Endothelial cell of umbilical vein (primary cell): ENCODE measurements around the gene FRS2.

Experiments used
- CTCF ChIP-seq, 2 donors: IDR thresholded peaks; 1 replicate in 1 of 2; 2 replicates in 1 of 2; pipeline ENCODE4 v1.5.1; 2011; ENCODE audit warnings: low read length in 2 of 2, mild to moderate bottlenecking in 2 of 2, moderate library complexity in 2 of 2, control low read depth in 1 of 2, inconsistent platforms in 1 of 2, low read depth in 1 of 2; ENCODE audit not compliant: insufficient read depth in 1 of 2; ENCODE audit errors: extremely low read depth in 1 of 2
- EZH2 ChIP-seq: IDR thresholded peaks from 2 replicates; pipeline ENCODE4 v1.6.1; 2012; ENCODE audit warnings: borderline replicate concordance, low read depth, mild to moderate bottlenecking, moderate library complexity, low read length, inconsistent platforms; ENCODE audit not compliant: severe bottlenecking
- MAX ChIP-seq: IDR thresholded peaks from 2 replicates; pipeline ENCODE4 v1.6.1; 2011; ENCODE audit not compliant: insufficient read depth, insufficient read length
- POLR2A ChIP-seq: IDR thresholded peaks from 2 replicates; pipeline ENCODE4 v1.6.1; 2012; ENCODE audit warnings: low read depth, mild to moderate bottlenecking, control low read depth, low read length
- POLR2AphosphoS5 ChIP-seq: IDR thresholded peaks from 2 replicates; pipeline ENCODE4 v1.6.1; 2012; ENCODE audit warnings: low read depth, mild to moderate bottlenecking, control low read depth, low read length, moderate library complexity; ENCODE audit not compliant: insufficient read depth

- TF ChIP-seq CTCF (IDR thresholded peaks at IDR 0.05; ENCODE audit: extremely low read depth in 1 of 2, insufficient read depth in 1 of 2, low read depth in 1 of 2, low read length in 2 of 2) (no peak), MAX (no peak), POLR2A (no peak), POLR2AphosphoS5 (no peak), EZH2 (no peak)
These were observed 58.8 kb downstream of the FRS2 start for GRCh38 chr12:69529021-69529420.
